Skeletal muscle tissue (tissue), 4 donors: ENCODE data around the gene STARD8. TPM values are rescaled to one million over a fixed set of nuclear protein-coding genes. Genes with fewer than 3 reads are reported as not detected.

Experiments used
- H3K27ac ChIP-seq: one replicate; pipeline ENCODE4 v1.7.0; 2013; ENCODE audit warnings: mild to moderate bottlenecking, low read depth, low read length, inconsistent platforms
- H3K27me3 ChIP-seq, 3 donors: one replicate each; pipeline ENCODE4 v1.7.0; 2013; ENCODE audit warnings: low read length in 3 of 3; ENCODE audit not compliant: control insufficient read depth in 3 of 3, insufficient read depth in 3 of 3
- H3K36me3 ChIP-seq, 3 donors: one replicate each; pipeline ENCODE4 v1.7.0; 2013; ENCODE audit warnings: low read length in 3 of 3; ENCODE audit not compliant: control insufficient read depth in 3 of 3, insufficient read depth in 3 of 3
- H3K4me1 ChIP-seq, 3 donors: one replicate each; pipeline ENCODE4 v1.7.0; 2013; ENCODE audit warnings: low read length in 3 of 3, mild to moderate bottlenecking in 3 of 3; ENCODE audit not compliant: control insufficient read depth in 3 of 3, insufficient read depth in 3 of 3
- H3K4me3 ChIP-seq, 3 donors: one replicate each; pipeline ENCODE4 v1.7.0; 2013; ENCODE audit warnings: low read length in 3 of 3
- H3K9ac ChIP-seq, 3 donors: one replicate each; pipeline ENCODE4 v1.7.0; 2013; ENCODE audit warnings: low read length in 3 of 3, mild to moderate bottlenecking in 3 of 3, moderate library complexity in 2 of 3, low read depth in 1 of 3
- H3K9me3 ChIP-seq, 3 donors: one replicate each; pipeline ENCODE4 v1.7.0; 2013; ENCODE audit warnings: low read length in 3 of 3; ENCODE audit not compliant: control insufficient read depth in 3 of 3
- total RNA-seq: library from RNA; depleted of rRNA; stranded (reverse); fragments of >200 nt; gene quantifications from one replicate; pipeline ENCODE4 v1.2.3, GENCODE V29; 2014
- donor health status: Osteomylitis.

STARD8 gene
- total RNA-seq, 1 donor from 2014 or later, result 8.9 TPM

DNA sequence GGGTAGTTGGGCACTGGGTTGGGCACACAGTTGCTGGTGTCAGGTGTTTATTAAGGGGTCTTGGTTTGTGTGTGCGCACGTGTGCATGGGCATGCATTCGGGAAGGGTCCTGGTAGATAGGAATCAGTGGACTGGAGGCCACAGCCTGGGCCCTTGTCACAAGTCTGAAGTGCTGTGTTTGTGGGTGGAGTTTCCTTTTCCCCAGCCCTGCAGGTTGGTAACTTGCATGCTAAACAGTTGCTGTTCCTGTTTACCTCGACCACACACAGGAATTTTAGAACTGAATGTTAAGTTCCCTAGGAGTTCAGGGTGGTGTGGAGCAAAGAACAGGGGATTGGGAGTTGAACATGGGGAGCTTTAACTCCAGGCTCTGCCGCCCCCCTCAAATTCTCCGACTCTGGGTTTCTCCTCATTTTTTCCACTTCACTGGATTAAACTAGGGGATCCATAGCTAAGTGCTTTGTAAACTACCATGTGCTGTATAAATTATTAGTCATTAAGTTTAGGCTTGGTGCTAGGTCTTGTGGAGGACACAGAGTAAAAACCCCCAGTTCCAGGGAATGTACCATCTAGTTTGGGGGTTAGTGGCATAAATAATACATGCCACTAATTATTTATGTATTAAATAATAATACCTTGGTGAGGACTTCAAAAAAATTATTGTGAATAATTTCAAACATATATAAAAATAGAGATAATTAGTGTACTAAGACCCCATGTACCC, 49.0 kb downstream of the STARD8 start:
- H3K9ac ChIP-seq, result peak overlapping the region in 1 of 3 donors; percentile 60
- H3K27me3 ChIP-seq, result peaks cover 0 to 4% (median 0%) of the 10 kb centered on the region in 3 donors
- H3K4me1 ChIP-seq, result peaks cover 37 to 48% (median 46%) of the 10 kb centered on the region in 3 donors
- H3K27ac ChIP-seq, result peak overlapping the region; percentile 86
- H3K36me3 ChIP-seq, result no peaks in the 10 kb centered on the region
- H3K9me3 ChIP-seq, result no peaks in the 10 kb centered on the region
- peak overlapping the region in 1 of 3 donors; percentile 67 for H3K4me3 ChIP-seq

DNA sequence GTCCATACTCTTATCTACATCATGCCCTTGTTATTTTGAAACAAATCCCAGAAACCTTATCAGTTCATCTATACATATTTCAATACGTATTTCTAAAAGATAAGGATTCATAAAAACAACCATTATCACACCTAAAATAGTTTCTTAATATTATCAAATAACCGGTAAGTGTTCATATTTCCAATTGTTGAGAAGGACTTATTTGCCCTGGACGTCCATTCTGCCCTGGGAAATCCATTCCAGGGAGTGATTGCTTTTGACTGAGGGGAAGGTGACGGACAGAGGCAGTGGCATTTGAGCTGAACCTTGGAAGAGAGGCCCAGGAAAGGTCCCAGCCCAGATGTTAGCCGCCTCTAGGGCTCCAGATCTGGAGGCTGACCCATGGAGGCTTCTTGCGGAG, 49.6 kb downstream of the STARD8 start:
- Histone ChIP-seq H3K27me3 (peaks cover 0 to 4% (median 0%) of the 10 kb centered on the region in 3 donors), H3K9me3 (no peaks in the 10 kb centered on the region), H3K36me3 (no peaks in the 10 kb centered on the region), H3K4me1 (peaks cover 43 to 54% (median 50%) of the 10 kb centered on the region in 3 donors), H3K4me3 (no peak overlapping the region), H3K9ac (no peak overlapping the region), H3K27ac (no peak overlapping the region)

DNA sequence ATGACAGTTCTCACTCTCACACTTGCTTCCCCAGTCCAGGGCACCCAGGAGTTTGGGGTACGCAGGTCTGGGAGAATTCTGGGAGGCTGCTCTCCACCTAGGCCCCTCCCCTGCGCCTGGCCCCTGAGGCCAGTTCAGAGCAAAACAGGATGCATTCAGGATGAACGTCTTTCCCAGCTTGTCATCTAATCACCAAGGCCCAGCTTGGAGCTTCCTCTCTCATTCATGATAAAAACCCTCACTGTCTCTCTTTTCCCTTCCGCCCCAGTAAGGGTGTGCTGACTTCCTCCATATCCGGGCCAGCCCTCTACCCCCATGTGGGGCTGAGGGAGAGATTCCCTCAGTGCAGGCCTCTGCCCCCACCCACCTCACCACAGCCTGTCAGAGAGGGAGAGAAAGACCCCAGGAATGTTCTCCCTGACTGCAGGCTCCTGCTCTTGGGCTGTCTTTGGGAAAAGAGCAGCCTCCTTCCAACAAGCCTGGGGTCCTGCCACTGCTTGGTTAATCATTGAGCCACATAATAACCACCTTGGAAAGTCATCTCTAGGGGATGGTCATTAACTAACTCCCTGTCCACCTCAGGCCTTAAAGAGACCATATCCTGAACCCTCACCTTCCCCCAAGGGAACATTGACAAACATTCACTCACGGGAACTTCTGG, 50.1 kb downstream of the STARD8 start:
- Histone ChIP-seq H3K27me3 (peaks cover 0 to 4% (median 0%) of the 10 kb centered on the region in 3 donors), H3K9ac (no peak overlapping the region), H3K36me3 (no peaks in the 10 kb centered on the region), H3K4me3 (no peak overlapping the region), H3K9me3 (no peaks in the 10 kb centered on the region), H3K4me1 (peaks cover 47 to 59% (median 54%) of the 10 kb centered on the region in 3 donors), H3K27ac (no peak overlapping the region)

DNA sequence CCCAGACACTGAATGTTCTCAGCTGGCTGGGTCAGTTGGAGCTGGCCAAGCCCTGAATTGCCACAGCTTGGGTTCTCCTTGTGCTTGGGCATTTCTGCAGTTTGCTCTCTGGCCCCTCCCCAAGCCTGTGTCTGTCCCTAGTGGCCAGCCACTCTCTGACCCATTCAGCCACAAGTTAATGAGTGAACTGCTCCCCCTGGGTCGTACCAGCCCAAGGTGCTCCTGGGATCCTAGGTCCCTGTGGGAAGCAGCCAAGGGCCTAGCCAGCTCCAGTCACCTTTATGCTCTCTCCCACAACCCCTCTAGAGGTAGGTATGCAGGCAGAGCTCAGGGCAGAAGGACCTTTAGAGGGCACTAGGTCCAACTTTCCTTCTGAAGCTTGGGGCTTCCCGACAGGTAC, 51.5 kb downstream of the STARD8 start:
- Histone ChIP-seq H3K27me3 (peaks cover 0 to 4% (median 0%) of the 10 kb centered on the region in 3 donors), H3K4me3 (no peak overlapping the region), H3K27ac (no peak overlapping the region), H3K36me3 (no peaks in the 10 kb centered on the region), H3K4me1 (peaks cover 47 to 69% (median 60%) of the 10 kb centered on the region in 3 donors), H3K9ac (peak overlapping the region in 1 of 3 donors; percentile 33), H3K9me3 (no peaks in the 10 kb centered on the region)

DNA sequence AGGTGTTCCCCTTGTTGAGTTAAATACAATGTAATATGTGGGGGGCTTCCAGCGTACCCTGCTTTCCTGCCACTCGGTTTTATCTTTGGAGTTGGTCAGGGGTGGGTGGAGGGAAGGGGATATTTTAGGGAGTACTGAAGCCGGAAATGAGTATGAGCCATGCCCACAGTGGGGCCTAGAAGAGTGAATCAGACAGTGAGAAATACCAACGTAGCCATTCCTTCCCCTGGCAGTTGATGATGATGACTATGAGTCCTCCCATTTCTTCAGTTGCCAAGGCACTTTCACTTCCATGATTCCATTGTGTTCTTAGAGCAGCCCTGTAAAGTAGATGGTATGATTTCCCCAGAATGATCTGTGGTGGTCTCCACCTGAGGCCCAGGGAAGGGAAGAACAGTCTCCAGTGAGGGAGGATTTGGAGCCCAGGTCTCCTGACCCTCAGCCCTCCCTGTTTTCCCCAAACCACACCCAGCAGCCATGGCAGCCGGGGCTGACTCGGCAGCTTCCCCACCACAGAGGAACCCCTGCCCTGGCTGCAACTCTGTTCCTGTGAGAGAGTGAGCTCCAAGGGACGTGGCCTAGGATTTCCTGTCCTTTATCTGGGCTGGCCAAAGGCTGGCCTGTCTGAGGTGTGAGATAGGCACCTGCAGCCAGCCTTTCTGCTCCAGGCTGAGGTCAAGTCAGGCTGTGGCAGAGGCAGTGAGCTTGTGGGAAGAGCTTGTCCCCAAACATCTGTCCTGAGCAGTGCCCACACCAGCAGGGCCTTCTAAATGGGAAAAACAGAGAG, 52.7 kb downstream of the STARD8 start:
- Histone ChIP-seq H3K36me3 (no peaks in the 10 kb centered on the region), H3K4me3 (no peak overlapping the region), H3K9ac (peak overlapping the region in 1 of 3 donors; percentile 23), H3K4me1 (peaks cover 51 to 73% (median 61%) of the 10 kb centered on the region in 3 donors), H3K9me3 (no peaks in the 10 kb centered on the region), H3K27ac (no peak overlapping the region), H3K27me3 (peaks cover 0 to 4% (median 0%) of the 10 kb centered on the region in 3 donors)

DNA sequence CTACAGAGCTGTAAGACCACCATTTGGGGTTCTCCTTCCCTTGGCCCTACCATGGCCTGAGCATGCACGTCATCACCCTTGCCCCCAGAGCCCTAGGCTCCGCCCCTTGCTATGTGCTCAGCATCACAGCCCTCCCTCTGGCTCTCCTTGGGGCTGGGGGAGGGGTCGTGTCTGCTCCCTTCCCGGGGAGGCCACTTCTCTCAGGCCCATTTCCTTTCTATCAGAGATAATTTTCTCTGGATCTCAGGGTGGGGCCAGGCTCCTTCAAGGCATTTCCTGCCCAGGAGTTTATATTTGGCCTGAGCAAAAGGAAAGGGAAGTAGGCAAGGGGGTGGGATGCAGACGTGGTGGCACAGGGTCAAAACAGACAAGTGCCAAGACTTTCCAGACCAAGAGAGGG, 55.9 kb downstream of the STARD8 start:
- Histone ChIP-seq H3K9ac (no peak overlapping the region), H3K36me3 (no peaks in the 10 kb centered on the region), H3K4me3 (no peak overlapping the region), H3K9me3 (no peaks in the 10 kb centered on the region), H3K27me3 (peaks cover 0 to 4% (median 0%) of the 10 kb centered on the region in 3 donors), H3K4me1 (peaks cover 65 to 92% (median 78%) of the 10 kb centered on the region in 3 donors), H3K27ac (peak overlapping the region; percentile 25)

DNA sequence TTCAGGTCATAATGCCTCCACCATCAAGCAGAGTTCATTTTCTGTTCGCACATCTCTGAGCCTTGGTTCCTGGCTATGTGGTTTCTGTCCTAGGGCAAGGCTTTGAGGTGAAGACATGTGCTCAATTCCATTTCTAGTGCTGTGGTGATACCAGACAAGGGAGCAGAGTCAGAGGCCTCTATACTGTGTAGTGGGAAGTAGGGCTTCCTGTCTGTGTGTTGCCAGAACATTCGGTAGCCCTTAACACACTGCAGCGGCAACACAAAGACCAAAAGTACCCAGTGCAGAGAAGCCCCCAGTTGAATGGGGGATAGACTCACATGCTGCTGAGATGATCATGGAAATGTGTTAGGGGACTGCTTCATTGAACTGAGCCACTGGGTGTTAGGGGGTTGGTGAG, 56.4 kb downstream of the STARD8 start:
- Histone ChIP-seq H3K4me1 (peaks cover 66 to 94% (median 78%) of the 10 kb centered on the region in 3 donors), H3K9ac (no peak overlapping the region), H3K9me3 (no peaks in the 10 kb centered on the region), H3K36me3 (no peaks in the 10 kb centered on the region), H3K27me3 (peaks cover 0 to 4% (median 0%) of the 10 kb centered on the region in 3 donors), H3K4me3 (no peak overlapping the region), H3K27ac (peak overlapping the region; percentile 25)

DNA sequence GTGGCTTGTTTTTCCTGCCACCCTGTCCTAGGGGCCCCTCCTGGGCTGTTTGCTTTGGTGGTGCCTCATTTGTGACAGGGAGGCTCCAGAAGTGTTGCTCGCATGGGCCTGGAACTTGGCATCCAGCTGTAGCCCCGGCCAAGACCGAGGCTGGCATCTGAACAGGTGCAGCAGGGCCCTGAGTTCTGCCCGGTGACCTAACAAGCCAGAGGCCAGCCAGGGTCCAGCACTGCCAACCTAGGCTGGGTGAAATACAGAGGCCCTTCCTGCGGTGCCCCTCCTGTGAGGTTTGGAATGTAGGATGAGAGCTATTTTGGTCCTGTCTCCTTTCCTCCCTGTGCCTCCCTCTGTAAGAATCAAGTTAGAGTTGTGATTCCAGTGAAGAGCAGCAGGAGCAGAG, 58.5 kb downstream of the STARD8 start:
- Histone ChIP-seq H3K4me3 (peak overlapping the region in 2 of 3 donors; percentile 22 to 32), H3K27ac (peak overlapping the region; percentile 70), H3K36me3 (no peaks in the 10 kb centered on the region), H3K27me3 (peaks cover 0 to under 1% (median 0%) of the 10 kb centered on the region in 3 donors), H3K9me3 (no peaks in the 10 kb centered on the region), H3K4me1 (peaks cover 62 to 83% (median 73%) of the 10 kb centered on the region in 3 donors), H3K9ac (peak overlapping the region; percentile 50 to 62 (median 57))

DNA sequence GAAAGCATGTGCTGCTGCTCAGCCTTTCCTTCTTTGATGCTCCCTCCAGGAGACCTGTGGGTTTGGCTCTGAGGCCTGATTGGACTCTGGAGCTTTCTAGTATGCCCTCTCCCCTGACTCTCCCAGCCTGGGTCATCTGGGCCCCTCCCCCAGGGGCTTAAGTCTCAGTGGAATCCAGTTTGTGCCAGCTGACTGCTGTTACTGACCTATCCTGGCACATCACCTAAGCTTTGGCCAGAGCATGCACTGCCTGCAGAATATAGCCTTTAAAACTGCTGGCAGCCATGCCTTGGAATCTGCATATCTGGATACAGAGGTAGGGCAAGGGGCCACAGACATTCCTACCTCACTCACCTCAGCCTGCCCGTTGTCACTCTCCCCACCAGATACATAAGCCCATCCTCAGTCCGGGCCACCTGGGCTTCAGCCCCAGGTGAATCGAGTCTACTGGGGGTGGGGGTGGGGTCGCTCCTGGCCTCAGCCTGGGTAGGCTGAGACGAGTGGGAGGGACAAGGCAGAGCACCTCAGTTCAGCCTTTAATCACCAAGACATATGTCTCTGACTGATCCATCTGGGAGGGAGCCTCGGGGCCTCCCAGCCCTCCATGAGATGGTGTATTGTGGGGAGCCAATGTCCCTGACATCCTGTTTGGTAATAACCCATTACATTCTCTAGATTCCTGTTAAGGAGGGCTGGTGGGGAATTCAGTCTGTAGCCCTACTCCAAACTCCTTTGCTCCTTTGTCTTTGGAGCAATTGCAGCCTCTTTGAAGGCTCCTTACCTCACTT, 61.2 kb downstream of the STARD8 start:
- H3K9me3 ChIP-seq, result no peaks in the 10 kb centered on the region
- H3K4me1 ChIP-seq, result peaks cover 50 to 63% (median 55%) of the 10 kb centered on the region in 3 donors
- no peak overlapping the region for H3K9ac ChIP-seq
- H3K4me3 ChIP-seq, result no peak overlapping the region
- H3K27me3 ChIP-seq, result no peaks in the 10 kb centered on the region
- peaks cover 0 to 7% (median 3%) of the 10 kb centered on the region in 3 donors for H3K36me3 ChIP-seq
- H3K27ac ChIP-seq, result no peak overlapping the region
